GM12875 (cell line): ENCODE measurements around the gene CAB39.
"Not testable (repeated sequence)": the region's sequence is repeated elsewhere in the genome, so short reads cannot be mapped to it uniquely, and the experiment has no call there.

ENCODE experiments used
- H3K4me3 ChIP-seq: one replicate; pipeline ENCODE4 v1.5.1; 2011; ENCODE audit warnings: low read depth, low read length, control low read depth
- CTCF ChIP-seq: IDR thresholded peaks from 2 replicates; pipeline ENCODE4 v1.5.1; 2011; ENCODE audit warnings: low read depth, mild to moderate bottlenecking, control low read depth, inconsistent platforms, low read length, moderate library complexity, borderline replicate concordance; ENCODE audit not compliant: insufficient read depth

Gene CAB39

DNA sequence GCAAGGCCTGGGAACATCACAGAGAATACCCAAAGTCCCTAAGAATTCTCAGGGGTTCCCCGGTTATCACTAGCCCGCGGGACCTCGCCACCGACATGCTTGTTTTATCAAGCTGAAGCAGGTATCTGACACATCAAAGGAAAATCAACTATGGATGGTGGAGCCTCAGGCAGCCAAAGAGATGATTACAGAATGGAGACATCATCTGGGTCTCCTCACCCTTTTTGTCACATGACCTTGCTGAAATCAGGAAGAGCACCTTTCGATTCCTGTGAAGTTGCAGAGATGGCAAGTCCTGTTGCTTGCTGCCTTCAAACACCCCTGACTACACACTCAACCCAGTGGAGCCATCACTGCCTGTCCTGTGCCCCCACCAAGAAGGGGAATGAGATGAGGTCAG is 19.2 kb upstream of the CAB39 start:
- no peak overlapping the region for H3K4me3 ChIP-seq
- no peak for TF ChIP-seq CTCF

DNA sequence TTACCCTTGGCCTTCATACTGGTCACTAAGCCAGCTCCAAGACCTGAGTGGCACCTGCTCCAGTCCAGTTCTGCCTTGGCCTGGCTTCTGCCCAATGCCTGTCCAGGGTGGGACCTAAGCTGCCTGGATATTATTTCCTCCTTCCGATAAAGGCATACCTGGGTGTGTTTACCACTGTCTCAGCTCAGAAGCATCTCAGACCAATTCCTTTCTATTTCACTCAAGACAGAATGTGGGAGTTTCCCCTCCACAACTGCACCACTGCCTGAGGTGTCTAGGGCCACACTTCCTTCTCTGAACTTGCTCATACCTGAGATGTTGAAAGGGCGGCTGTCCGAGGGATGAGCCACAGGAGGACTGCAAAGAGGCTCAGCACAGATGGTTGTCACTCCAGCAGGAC is 18.4 kb upstream of the CAB39 start:
- no peak for TF ChIP-seq CTCF
- no peak overlapping the region for H3K4me3 ChIP-seq

DNA sequence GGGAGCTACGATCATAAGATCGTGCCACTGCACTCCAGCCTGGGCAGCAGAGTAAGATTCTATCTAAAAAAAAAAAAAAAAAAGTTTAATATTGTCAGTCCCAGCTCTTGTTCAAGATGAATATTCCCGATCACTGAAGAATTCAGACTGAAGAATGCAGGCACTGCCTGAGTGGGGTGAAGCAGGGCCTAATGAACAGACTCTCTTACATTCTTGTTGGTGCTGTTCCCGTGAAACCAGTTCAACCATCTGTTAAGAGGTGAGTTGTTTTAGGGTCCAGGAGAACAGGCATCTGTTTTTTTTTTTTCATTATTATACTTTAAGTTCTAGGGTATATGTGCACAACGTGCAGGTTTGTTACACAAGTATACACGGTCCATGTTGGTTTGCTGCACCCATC is 17.1 kb upstream of the CAB39 start:
- TF ChIP-seq CTCF = no peak
- no peak overlapping the region for H3K4me3 ChIP-seq

DNA sequence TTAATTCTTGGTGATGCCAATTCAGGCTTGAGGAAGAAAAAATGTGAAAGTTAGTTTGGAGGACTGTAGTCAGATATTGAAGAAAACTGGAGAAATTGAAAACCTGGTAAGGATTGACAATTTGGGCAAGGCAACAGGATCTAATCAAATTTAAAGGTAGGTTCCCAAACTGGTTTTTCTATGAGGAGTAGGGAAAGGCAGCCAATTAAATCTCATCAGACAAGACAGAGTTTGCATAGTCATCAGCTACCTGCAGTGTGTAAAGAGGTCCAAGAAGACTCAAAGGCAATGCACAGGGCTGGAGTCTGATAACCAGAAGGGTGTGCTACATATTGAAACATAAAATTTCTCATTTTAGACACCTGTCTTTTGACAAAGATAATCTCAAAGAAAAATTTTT is 16.0 kb upstream of the CAB39 start:
- no peak for TF ChIP-seq CTCF

DNA sequence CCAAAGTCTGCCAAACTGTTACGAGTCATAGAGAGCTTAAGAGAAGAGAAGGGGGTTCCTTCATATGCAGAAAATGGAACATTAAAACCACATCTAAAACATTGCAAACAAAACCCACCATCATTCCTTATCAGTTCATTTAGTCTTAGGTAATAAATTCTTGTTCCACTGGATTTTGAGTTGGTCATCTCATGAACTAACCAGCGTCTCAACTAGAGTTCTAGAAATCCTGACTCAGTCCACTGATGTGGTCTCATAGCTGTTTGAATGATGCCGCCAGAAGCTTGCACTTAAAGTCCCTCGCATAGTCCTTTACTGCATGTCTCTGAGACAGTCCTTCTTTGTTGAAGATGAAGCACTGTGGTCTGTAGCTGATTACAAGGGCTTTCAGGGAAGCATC is 15.0 kb upstream of the CAB39 start:
- no peak overlapping the region for H3K4me3 ChIP-seq
- no peak for TF ChIP-seq CTCF

More for the DNA sequence above, 16.0 kb upstream of the CAB39 start:
- no peak overlapping the region for H3K4me3 ChIP-seq

GRCh38 chr2:230698753-230699152 is 13.9 kb upstream of the CAB39 start:
- H3K4me3 ChIP-seq = not testable (repeated sequence)

DNA sequence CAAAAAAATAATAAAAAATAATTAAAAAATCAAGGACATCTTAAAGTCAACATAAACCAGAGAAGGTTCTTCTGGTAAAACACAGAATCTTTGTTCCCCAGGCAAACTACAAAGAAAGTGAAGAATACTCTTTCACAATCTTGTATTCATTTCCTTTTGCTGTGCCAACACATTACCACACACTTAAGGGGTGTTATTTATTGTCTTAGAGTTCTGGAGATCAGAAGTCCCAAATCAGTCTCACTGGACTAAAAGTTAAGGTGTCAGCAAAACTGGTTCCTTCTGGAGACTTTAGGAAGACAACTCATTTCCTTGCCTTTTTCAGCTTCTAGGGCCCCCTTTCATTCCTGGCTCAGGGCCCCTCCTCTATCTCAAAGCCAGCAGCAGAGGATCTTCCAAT is 12.2 kb upstream of the CAB39 start:
- no peak for TF ChIP-seq CTCF

DNA sequence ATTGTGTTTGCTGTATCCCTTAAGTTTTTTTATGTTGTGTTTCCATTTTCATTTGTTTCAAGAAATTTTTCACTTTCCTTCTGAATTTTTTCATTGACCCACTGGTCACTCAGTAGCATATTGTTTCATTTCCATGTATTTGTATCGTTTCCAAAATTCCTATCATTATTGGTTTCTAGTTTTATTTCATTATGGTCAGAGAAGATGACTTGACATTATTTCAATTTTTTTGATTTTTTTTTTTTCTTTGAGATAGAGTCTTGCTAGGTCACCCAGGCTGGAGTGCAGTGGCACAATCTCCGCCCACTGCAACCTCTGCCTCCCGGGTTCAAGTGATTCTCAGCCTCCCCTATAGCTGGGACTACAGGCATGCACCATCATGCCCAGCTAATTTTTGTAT is 11.3 kb upstream of the CAB39 start:
- no peak for TF ChIP-seq CTCF
- no peak overlapping the region for H3K4me3 ChIP-seq

More for the DNA sequence above, 12.2 kb upstream of the CAB39 start:
- no peak overlapping the region for H3K4me3 ChIP-seq

- H3K4me3 ChIP-seq = not testable (repeated sequence)
Observed at GRCh38 chr2:230702457-230702856, 10.2 kb upstream of the CAB39 start.
